Right lobe of liver (tissue), 4 donors: ENCODE results near the gene FYN.

Source experiments
- POLR2A ChIP-seq: fragments of 450-650 bp; IDR thresholded peaks from one replicate; pipeline ENCODE4 v1.6.1; 2017; ENCODE audit warnings: antibody characterized with exemption, mild to moderate bottlenecking
- TF ChIP-seq, protein P1 (sequence below), 4 donors: fragments of 200-600 bp in 3 of 4; fragments of 450-650 bp in 1 of 4; IDR thresholded peaks; one replicate each; pipeline versions ENCODE4 v1.5.1 to v1.8.0; 2016 to 2022; ENCODE audit warnings: antibody characterized with exemption in 4 of 4, mild to moderate bottlenecking in 2 of 4
- donor health status: DM: no; HTN: no; CAD: no.
- donor health status: DM: no; HTN: no; CAD: no.
- donor health status: DM: no; HTN: yes; CAD: no.

DNA sequence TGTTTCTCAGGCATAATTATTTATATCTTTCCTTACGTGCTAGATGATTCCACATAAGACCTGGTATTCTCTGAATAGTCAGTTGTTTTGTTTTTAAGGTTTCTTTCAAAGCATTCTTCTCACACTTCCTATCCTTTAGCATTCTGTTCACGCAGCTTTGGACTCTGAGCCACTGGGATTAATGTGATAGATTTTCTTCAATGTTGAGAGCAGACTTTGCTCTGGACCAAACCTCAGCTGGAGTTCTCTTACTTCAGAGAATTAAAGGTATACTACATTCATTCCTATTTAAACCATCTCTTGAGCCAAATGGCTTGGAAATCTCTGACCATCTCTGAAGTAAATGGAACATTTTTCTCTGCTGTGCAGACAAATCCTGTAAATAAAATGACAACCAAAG, 196.9 kb downstream of the FYN start:
- TF ChIP-seq POLR2A, result no peak
- TF ChIP-seq, protein P1, sequence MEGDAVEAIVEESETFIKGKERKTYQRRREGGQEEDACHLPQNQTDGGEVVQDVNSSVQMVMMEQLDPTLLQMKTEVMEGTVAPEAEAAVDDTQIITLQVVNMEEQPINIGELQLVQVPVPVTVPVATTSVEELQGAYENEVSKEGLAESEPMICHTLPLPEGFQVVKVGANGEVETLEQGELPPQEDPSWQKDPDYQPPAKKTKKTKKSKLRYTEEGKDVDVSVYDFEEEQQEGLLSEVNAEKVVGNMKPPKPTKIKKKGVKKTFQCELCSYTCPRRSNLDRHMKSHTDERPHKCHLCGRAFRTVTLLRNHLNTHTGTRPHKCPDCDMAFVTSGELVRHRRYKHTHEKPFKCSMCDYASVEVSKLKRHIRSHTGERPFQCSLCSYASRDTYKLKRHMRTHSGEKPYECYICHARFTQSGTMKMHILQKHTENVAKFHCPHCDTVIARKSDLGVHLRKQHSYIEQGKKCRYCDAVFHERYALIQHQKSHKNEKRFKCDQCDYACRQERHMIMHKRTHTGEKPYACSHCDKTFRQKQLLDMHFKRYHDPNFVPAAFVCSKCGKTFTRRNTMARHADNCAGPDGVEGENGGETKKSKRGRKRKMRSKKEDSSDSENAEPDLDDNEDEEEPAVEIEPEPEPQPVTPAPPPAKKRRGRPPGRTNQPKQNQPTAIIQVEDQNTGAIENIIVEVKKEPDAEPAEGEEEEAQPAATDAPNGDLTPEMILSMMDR (IDR thresholded peaks at IDR 0.05), result no peak
